Measurements from ENCODE around the gene CCDC57. TPM values are rescaled to one million over a fixed set of nuclear protein-coding genes. Genes with fewer than 3 reads are reported as not detected.

The CCDC57 gene
- polyA plus RNA-seq, 1 donor (not counting 4 experiments of a cell fraction or from before 2014, with no cell fraction given), result 19.2 TPM

GRCh38 chr17:82084373-82085030 is 128.1 kb downstream of the CCDC57 start:
- Histone ChIP-seq H3K79me2 (ENCODE audit: control insufficient read depth, insufficient read depth, low read length) (peaks cover 25% of the 10 kb centered on the region), H2AFZ (ENCODE audit: control insufficient read depth, low read length) (no peak overlapping the region), H3K9me3 (ENCODE audit: control insufficient read depth, low read depth, low read length) (no peaks in the 10 kb centered on the region), H3K4me3 (ENCODE audit: control insufficient read depth in 2 of 3, extremely low read depth in 1 of 3, insufficient read depth in 2 of 3, low read depth in 1 of 3, low read length in 3 of 3) (no peak overlapping the region), H3K9ac (ENCODE audit: control insufficient read depth, extremely low read depth, insufficient read depth, low read length) (no peak overlapping the region), H4K20me1 (ENCODE audit: control insufficient read depth, extremely low read depth, insufficient read depth, low read length) (peaks cover 28% of the 10 kb centered on the region), H3K9me1 (ENCODE audit: control insufficient read depth, extremely low read depth, insufficient read depth, low read length) (no peaks in the 10 kb centered on the region), H3K36me3 (ENCODE audit: control insufficient read depth in 2 of 2, extremely low read depth in 1 of 2, insufficient read depth in 2 of 2, low read length in 2 of 2) (peaks cover 72 to 74% of the 10 kb centered on the region in 2 experiments), H3K27ac (ENCODE audit: control insufficient read depth, insufficient read depth, low read length) (no peak overlapping the region), H3K4me2 (ENCODE audit: control insufficient read depth, extremely low read depth, insufficient read depth, low read depth, low read length) (no peak overlapping the region), H3K27me3 (ENCODE audit: control insufficient read depth, extremely low read depth, insufficient read depth, low read length) (no peaks in the 10 kb centered on the region), H3K4me1 (ENCODE audit: control insufficient read depth, extremely low read depth, insufficient read depth, low read length) (no peaks in the 10 kb centered on the region)
- FAIRE-seq (no peak), DNase-seq (ENCODE audit: low read depth, low spot score) (no peak)
- dilution Hi-C loops (cut with MboI; ENCODE audit: extremely low pct_ligation_motif_present, low sequenced_read_pairs), result no loop called here
- TF ChIP-seq EZH2 (IDR thresholded peaks at IDR 0.05; ENCODE audit: low read length), result no peak
- TF ChIP-seq, protein P1, sequence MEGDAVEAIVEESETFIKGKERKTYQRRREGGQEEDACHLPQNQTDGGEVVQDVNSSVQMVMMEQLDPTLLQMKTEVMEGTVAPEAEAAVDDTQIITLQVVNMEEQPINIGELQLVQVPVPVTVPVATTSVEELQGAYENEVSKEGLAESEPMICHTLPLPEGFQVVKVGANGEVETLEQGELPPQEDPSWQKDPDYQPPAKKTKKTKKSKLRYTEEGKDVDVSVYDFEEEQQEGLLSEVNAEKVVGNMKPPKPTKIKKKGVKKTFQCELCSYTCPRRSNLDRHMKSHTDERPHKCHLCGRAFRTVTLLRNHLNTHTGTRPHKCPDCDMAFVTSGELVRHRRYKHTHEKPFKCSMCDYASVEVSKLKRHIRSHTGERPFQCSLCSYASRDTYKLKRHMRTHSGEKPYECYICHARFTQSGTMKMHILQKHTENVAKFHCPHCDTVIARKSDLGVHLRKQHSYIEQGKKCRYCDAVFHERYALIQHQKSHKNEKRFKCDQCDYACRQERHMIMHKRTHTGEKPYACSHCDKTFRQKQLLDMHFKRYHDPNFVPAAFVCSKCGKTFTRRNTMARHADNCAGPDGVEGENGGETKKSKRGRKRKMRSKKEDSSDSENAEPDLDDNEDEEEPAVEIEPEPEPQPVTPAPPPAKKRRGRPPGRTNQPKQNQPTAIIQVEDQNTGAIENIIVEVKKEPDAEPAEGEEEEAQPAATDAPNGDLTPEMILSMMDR (optimal IDR thresholded peaks at IDR 0.05 in 1 of 3, IDR thresholded peaks at IDR 0.05 in 1 of 3, conservative IDR thresholded peaks at IDR 0.05 in 1 of 3; ENCODE audit: extremely low read depth in 1 of 3, insufficient read depth in 2 of 3, low read length in 3 of 3), result no peak

GRCh38 chr17:82083533-82084359 is 128.9 kb downstream of the CCDC57 start:
- H3K79me2 ChIP-seq (ENCODE audit: control insufficient read depth, insufficient read depth, low read length), result peaks cover 19% of the 10 kb centered on the region
- H3K9me3 ChIP-seq (ENCODE audit: control insufficient read depth, low read depth, low read length), result no peaks in the 10 kb centered on the region
- TF ChIP-seq EZH2 (IDR thresholded peaks at IDR 0.05; ENCODE audit: low read length), result no peak
- TF ChIP-seq, protein P1 (optimal IDR thresholded peaks at IDR 0.05 in 1 of 3, IDR thresholded peaks at IDR 0.05 in 1 of 3, conservative IDR thresholded peaks at IDR 0.05 in 1 of 3; ENCODE audit: extremely low read depth in 1 of 3, insufficient read depth in 2 of 3, low read length in 3 of 3), result no peak
- DNase-seq (ENCODE audit: low read depth, low spot score) (no peak), FAIRE-seq (no peak)
- H3K9ac ChIP-seq (ENCODE audit: control insufficient read depth, extremely low read depth, insufficient read depth, low read length), result no peak overlapping the region
- no peak overlapping the region for H3K4me3 ChIP-seq (ENCODE audit: control insufficient read depth in 2 of 3, extremely low read depth in 1 of 3, insufficient read depth in 2 of 3, low read depth in 1 of 3, low read length in 3 of 3)
- no peak overlapping the region for H3K27ac ChIP-seq (ENCODE audit: control insufficient read depth, insufficient read depth, low read length)
- no peaks in the 10 kb centered on the region for H3K9me1 ChIP-seq (ENCODE audit: control insufficient read depth, extremely low read depth, insufficient read depth, low read length)
- H3K4me2 ChIP-seq (ENCODE audit: control insufficient read depth, extremely low read depth, insufficient read depth, low read depth, low read length), result no peak overlapping the region
- H4K20me1 ChIP-seq (ENCODE audit: control insufficient read depth, extremely low read depth, insufficient read depth, low read length), result peaks cover 27% of the 10 kb centered on the region
- H3K36me3 ChIP-seq (ENCODE audit: control insufficient read depth in 2 of 2, extremely low read depth in 1 of 2, insufficient read depth in 2 of 2, low read length in 2 of 2), result peaks cover 67 to 69% of the 10 kb centered on the region in 2 experiments
- dilution Hi-C loops (cut with MboI; ENCODE audit: extremely low pct_ligation_motif_present, low sequenced_read_pairs), result no loop called here
- no peaks in the 10 kb centered on the region for H3K4me1 ChIP-seq (ENCODE audit: control insufficient read depth, extremely low read depth, insufficient read depth, low read length)
- H2AFZ ChIP-seq (ENCODE audit: control insufficient read depth, low read length), result no peak overlapping the region
- no peaks in the 10 kb centered on the region for H3K27me3 ChIP-seq (ENCODE audit: control insufficient read depth, extremely low read depth, insufficient read depth, low read length)

Data from keratinocyte (primary cell).